Motor neuron (in vitro differentiated cells): ENCODE data around the gene MAPKBP1. TPM values are rescaled to one million over a fixed set of nuclear protein-coding genes. Genes with fewer than 3 reads are reported as not detected.

Experiments used
- ATAC-seq, 8 experiments: fragments of 200-7000 bp; cut with Tn5 transposase; replicated peaks in 6 of 8; 2 replicates each; pipeline ENCODE4 v1.8.0; 2021; ENCODE audit warnings: mild to moderate bottlenecking in 8 of 8, moderate library complexity in 8 of 8
- H3K27ac ChIP-seq, 2 donors: fragments of 250-450 bp; sonication (Bioruptor Pico); 2 replicates each; pipeline ENCODE4 v1.9.0; 2021; ENCODE audit warnings: antibody characterized with exemption in 2 of 2, mild to moderate bottlenecking in 2 of 2, moderate library complexity in 1 of 2
- H3K4me1 ChIP-seq, 2 donors: fragments of 250-450 bp; sonication (Bioruptor Pico); replicated peaks in 1 of 2; 2 replicates each; pipeline ENCODE4 v1.6.1; 2021; ENCODE audit warnings: antibody characterized with exemption in 2 of 2, mild to moderate bottlenecking in 2 of 2, moderate library complexity in 1 of 2
- H3K4me3 ChIP-seq, 5 donors: fragments of 250-450 bp; sonication (Bioruptor Pico); 2 replicates each; pipeline ENCODE4 v1.9.0; 2021; ENCODE audit warnings: antibody characterized with exemption in 5 of 5, mild to moderate bottlenecking in 5 of 5, moderate library complexity in 4 of 5
- WGBS, 10 experiments: fragments of 450-650 bp; shearing (Covaris generic); methylation state at CpG; one replicate each; pipeline ENCODE4 v1.0.0; 2022; 5-methylcytosine and 5-hydroxymethylcytosine counted together
- in situ Hi-C, 9 experiments: fragments of 400-800 bp; cut with MboI; loops; one replicate each; pipeline ENCODE4 v1.15.0; 2021; ENCODE audit warnings: low sequenced_read_pairs in 9 of 9, low pct_unique_long_range_greater_than_20kb in 2 of 9; ENCODE audit not compliant: unreplicated experiment in 9 of 9
- total RNA-seq, 8 experiments: library from RNA; unstranded; fragments of 300-600 nt; gene quantifications; 2 replicates each; pipeline versions ENCODE4 v1.2.3 to v1.2.4, GENCODE V29; 2022

The MAPKBP1 gene
- total RNA-seq, 8 experiments from 2014 or later, result 9.9 to 25.8 (median 14.3) TPM

DNA sequence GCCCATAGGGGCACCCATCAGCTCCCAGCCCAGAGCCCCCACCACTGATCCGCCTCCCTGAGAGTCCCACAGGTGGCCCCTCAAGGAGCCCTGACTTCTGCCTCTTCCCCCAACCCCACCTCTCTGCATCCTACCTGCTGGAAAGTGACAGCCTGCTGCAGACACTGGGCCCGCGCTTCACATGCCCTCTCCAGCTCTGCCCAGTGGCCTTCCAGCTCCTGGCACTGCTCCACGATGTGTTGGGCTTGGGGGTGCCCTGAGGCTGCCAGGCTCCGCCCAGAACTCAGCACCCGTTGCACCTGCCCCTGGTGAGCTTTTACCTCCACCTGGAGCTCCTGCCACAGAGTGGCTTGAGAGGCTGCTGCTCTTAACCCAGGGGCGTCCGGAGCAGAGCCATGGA is 99.4 kb downstream of the MAPKBP1 start:
- Histone ChIP-seq H3K4me3 (no peak overlapping the region), H3K4me1 (no peaks in the 10 kb centered on the region), H3K27ac (no peak overlapping the region)
- in situ Hi-C loops, result no loop called here
- WGBS, 10 experiments, result 58 to 96% (median 80%) methylated on average over 1 to 4 of the region's 8 CpGs; no CpG with 5 or more reads in 5 of the 10 experiments
- no peak for ATAC-seq

DNA sequence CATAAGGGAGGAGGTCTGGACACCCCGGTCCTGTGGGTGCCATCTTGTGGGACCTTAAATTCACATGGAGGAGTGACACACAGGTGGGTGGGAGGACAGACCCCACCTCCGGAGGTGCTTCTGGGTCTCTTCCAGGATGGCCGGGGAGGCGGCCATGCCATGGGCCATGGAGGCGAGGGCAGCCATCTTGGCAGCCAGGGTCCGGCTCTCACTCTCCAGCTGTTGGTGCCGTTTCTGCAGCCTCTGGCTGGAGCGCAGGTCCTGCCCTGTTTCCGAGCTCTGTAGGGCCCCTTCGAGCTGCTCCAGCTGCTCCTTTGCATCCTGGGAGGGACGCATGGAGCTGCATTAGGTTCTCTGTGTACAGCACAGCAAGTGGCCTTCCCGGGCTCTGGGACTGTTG is 100.5 kb downstream of the MAPKBP1 start:
- Histone ChIP-seq H3K4me1 (no peaks in the 10 kb centered on the region), H3K27ac (peak overlapping the region in 1 of 2 donors; percentile 28), H3K4me3 (no peak overlapping the region)
- in situ Hi-C loops, result no loop called here
- no peak for ATAC-seq
- WGBS, 10 experiments, result 80 to 100% (median 91%) methylated on average over 1 to 4 of the region's 12 CpGs; no CpG with 5 or more reads in 6 of the 10 experiments

DNA sequence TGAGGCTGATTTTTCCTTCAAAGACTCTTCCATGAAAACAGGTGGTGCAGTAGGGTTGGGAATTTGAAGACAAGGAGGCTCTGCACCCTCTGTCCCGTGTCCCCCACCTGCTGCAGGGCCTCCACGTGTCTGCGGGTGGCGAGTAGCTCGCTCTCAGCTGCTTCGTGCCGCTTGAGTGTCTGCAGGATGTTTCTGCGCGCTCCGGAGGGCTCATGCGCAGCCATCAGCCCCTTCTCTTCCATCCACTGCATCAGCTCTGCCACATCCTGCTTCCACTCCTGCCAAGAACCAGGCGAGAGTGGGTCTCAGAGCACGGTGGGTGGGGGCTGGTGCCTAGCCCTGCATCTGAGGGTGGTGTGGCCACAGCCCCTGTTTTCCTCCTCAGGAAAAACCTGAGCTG is 101.7 kb downstream of the MAPKBP1 start:
- 0 to 73% (median 40%) methylated on average over 1 to 10 of the region's 13 CpGs; no CpG with 5 or more reads in 7 of the 10 experiments for WGBS, 10 experiments
- H3K27ac ChIP-seq, result no peak overlapping the region
- in situ Hi-C loops, result no loop called here
- no peaks in the 10 kb centered on the region for H3K4me1 ChIP-seq
- peak in 1 of 8 experiments; percentile 8 for ATAC-seq
- no peak overlapping the region for H3K4me3 ChIP-seq

- no peak overlapping the region for H3K27ac ChIP-seq
- in situ Hi-C loops, result no loop called here
- peak in 3 of 8 experiments; percentile 9 to 31 (median 17) for ATAC-seq
- WGBS, 10 experiments, result no CpG with 5 or more reads among the region's 12 CpGs
- no peak overlapping the region for H3K4me3 ChIP-seq
- no peaks in the 10 kb centered on the region for H3K4me1 ChIP-seq
These were observed 102.4 kb downstream of the MAPKBP1 start for GRCh38 chr15:41876689-41877088.

Other genes starting within 250 kb of the MAPKBP1 start
- gene RPAP1, start 230.2 kb upstream of the MAPKBP1 start, total RNA-seq, result 10 to 100 TPM; 11.3 to 33.6 (median 15.3) TPM
- gene TYRO3, start 215.3 kb upstream of the MAPKBP1 start, total RNA-seq, result 10 to 100 TPM; 11.8 to 33.2 (median 15.7) TPM
- gene MGA, start 114.1 kb upstream of the MAPKBP1 start, total RNA-seq, result 10 to 100 TPM; 22.0 to 49.6 (median 38.0) TPM
- gene JMJD7, start 53.6 kb downstream of the MAPKBP1 start, total RNA-seq, result 1 to 10 TPM; 4.0 to 8.8 (median 5.7) TPM
- 1 to 10 TPM; 1.1 to 7.7 (median 3.6) TPM for gene PLA2G4B, start 64.4 kb downstream of the MAPKBP1 start, total RNA-seq
- gene SPTBN5, start 119.6 kb downstream of the MAPKBP1 start, total RNA-seq, result 1 to 10 TPM in 2 of 8 experiments, under 1 TPM in 6; 0.18 to 2.3 (median 0.72) TPM
- gene EHD4, start 198.1 kb downstream of the MAPKBP1 start, total RNA-seq, result 10 to 100 TPM in 2 of 8 experiments, 1 to 10 TPM in 6; 3.6 to 45.8 (median 6.6) TPM
- gene PLA2G4E, start 246.6 kb downstream of the MAPKBP1 start, total RNA-seq, result under 1 TPM in 4 of 8 experiments, not detected in 4; 0.08 to 0.52 (median 0.28) TPM